ENCODE measurements around the gene PHF11. TPM values are rescaled to one million over a fixed set of nuclear protein-coding genes. Genes with fewer than 3 reads are reported as not detected.

The PHF11 gene
- total and polyA plus RNA-seq, 2 donors (not counting 3 experiments of a cell fraction or from before 2014, with no cell fraction given): 12.9 to 32.4 TPM

DNA sequence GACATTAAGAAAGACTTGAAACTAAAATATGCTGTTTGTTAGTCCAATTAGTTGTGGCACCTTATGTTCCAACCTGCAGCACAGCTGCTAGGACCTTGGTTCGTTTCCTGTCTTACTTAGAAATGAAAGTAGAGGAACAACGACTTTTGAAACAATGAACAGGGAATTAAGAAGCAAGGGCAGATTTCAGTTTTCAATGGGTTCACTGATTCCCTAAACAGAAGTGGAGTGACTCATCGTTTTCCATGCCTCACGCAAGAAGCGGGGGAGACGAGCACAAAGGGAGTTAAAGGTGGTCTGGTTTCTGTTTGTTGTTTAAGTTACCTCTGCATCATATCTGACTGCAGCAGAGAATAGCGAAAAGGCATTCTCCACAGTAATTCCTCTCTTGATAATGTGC lies 44.8 kb downstream of the PHF11 start:
- peak; percentile 81 for DNase-seq (ENCODE audit: low read depth, low spot score)
- peak overlapping the region; percentile 15 for H3K4me2 ChIP-seq (ENCODE audit: insufficient read depth, low read length)
- no peaks in the 10 kb centered on the region for H3K9me3 ChIP-seq (replicated peaks; ENCODE audit: control insufficient read depth, insufficient read depth, low read length)
- POLR2A ChIA-PET: no interaction called here
- no peaks in the 10 kb centered on the region for H4K20me1 ChIP-seq (replicated peaks; ENCODE audit: control insufficient read depth, extremely low read depth, insufficient read depth, low read length)
- peak overlapping the region; percentile 36 for H3K27ac ChIP-seq (ENCODE audit: insufficient read depth, low read depth, low read length)
- H3K9me1 ChIP-seq (replicated peaks; ENCODE audit: control insufficient read depth, extremely low read depth, insufficient read depth, low read length): no peaks in the 10 kb centered on the region
- TF ChIP-seq JUN (IDR thresholded peaks at IDR 0.05; ENCODE audit: borderline replicate concordance, insufficient read depth, insufficient read length, low read depth) (peak; percentile 81), EZH2 (IDR thresholded peaks at IDR 0.05; ENCODE audit: borderline replicate concordance, low read depth, low read length, severe bottlenecking) (no peak), FOS (IDR thresholded peaks at IDR 0.05; ENCODE audit: borderline replicate concordance, insufficient read depth, low read length) (peak; percentile 56)
- H3K4me1 ChIP-seq (ENCODE audit: control insufficient read depth, extremely low read depth, insufficient read depth, low read length): peaks cover 17% of the 10 kb centered on the region
- H2AFZ ChIP-seq (ENCODE audit: low read depth, low read length): peak overlapping the region; percentile 1
- H3K4me3 ChIP-seq (replicated peaks in 1 of 3; ENCODE audit: insufficient read depth in 1 of 3, low read depth in 1 of 3, low read length in 3 of 3): no peak overlapping the region
- dilution Hi-C loops (cut with MboI; ENCODE audit: extremely low pct_ligation_motif_present, low sequenced_read_pairs) (no loop called here), intact Hi-C loops (cut with micrococcal nuclease) (no loop called here)
- H3K36me3 ChIP-seq (ENCODE audit: control insufficient read depth in 2 of 2, extremely low read depth in 1 of 2, insufficient read depth in 2 of 2, low read length in 2 of 2): peaks cover 0 to 6% of the 10 kb centered on the region in 2 experiments
- H3K27me3 ChIP-seq (ENCODE audit: control insufficient read depth in 2 of 2, insufficient read depth in 2 of 2, low read length in 2 of 2): no peaks in the 10 kb centered on the region
- H3K9ac ChIP-seq (replicated peaks; ENCODE audit: extremely low read depth, insufficient read depth, low read length): no peak overlapping the region
- H3K79me2 ChIP-seq (ENCODE audit: control insufficient read depth, insufficient read depth, low read length): no peaks in the 10 kb centered on the region
- BruUV-seq (replicated peaks): no TSS peak
- CTCF ChIA-PET: interaction anchor here (1.2 to 1.4 kb wide), 2 partner anchors 12 to 67 kb away, joined by 4 to 5 read pairs; no protein-coding TSS in a partner anchor
- peak; percentile 76 for FAIRE-seq

DNA sequence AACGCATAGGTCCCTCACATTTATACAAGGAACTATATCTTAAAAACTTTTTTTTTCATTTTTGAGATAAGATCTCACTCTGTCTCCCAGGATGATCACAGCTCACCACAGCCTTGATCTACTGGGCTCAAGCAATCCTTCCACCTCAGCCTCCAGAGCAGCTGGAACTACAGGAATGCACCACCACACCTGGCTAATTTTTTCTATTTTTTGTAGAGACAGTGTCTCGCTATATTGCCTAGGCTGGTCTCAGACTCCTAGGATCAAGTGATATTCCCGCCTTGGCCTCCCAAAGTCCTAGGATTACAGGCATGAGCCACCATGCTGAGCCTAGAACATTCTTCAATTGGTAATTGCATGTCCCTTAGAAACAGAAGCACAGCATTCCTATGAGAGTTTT lies 47.9 kb downstream of the PHF11 start:
- ChIA-PET POLR2A (no interaction called here), CTCF (no interaction called here)
- intact Hi-C loops (cut with micrococcal nuclease) (no loop called here), dilution Hi-C loops (cut with MboI; ENCODE audit: extremely low pct_ligation_motif_present, low sequenced_read_pairs) (no loop called here)
- FAIRE-seq (no peak), DNase-seq (ENCODE audit: low read depth, low spot score) (no peak)
- no peak overlapping the region for H3K27ac ChIP-seq (ENCODE audit: insufficient read depth, low read depth, low read length)
- no peak overlapping the region for H3K4me2 ChIP-seq (ENCODE audit: insufficient read depth, low read length)
- H3K9ac ChIP-seq (replicated peaks; ENCODE audit: extremely low read depth, insufficient read depth, low read length): no peak overlapping the region
- H2AFZ ChIP-seq (ENCODE audit: low read depth, low read length): no peak overlapping the region
- TF ChIP-seq EZH2 (IDR thresholded peaks at IDR 0.05; ENCODE audit: borderline replicate concordance, low read depth, low read length, severe bottlenecking): no peak
- no peak for TF ChIP-seq GATA2 (IDR thresholded peaks at IDR 0.05; ENCODE audit: insufficient read depth, insufficient read length, low read depth, low read length)
- TF ChIP-seq, protein P1, sequence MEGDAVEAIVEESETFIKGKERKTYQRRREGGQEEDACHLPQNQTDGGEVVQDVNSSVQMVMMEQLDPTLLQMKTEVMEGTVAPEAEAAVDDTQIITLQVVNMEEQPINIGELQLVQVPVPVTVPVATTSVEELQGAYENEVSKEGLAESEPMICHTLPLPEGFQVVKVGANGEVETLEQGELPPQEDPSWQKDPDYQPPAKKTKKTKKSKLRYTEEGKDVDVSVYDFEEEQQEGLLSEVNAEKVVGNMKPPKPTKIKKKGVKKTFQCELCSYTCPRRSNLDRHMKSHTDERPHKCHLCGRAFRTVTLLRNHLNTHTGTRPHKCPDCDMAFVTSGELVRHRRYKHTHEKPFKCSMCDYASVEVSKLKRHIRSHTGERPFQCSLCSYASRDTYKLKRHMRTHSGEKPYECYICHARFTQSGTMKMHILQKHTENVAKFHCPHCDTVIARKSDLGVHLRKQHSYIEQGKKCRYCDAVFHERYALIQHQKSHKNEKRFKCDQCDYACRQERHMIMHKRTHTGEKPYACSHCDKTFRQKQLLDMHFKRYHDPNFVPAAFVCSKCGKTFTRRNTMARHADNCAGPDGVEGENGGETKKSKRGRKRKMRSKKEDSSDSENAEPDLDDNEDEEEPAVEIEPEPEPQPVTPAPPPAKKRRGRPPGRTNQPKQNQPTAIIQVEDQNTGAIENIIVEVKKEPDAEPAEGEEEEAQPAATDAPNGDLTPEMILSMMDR (IDR thresholded peaks at IDR 0.05; ENCODE audit: extremely low read depth in 1 of 2, insufficient read depth in 1 of 2, low read depth in 1 of 2, low read length in 2 of 2): no peak
- TF ChIP-seq JUN (IDR thresholded peaks at IDR 0.05; ENCODE audit: borderline replicate concordance, insufficient read depth, insufficient read length, low read depth): no peak
- TF ChIP-seq, protein P2, sequence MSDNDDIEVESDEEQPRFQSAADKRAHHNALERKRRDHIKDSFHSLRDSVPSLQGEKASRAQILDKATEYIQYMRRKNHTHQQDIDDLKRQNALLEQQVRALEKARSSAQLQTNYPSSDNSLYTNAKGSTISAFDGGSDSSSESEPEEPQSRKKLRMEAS (IDR thresholded peaks at IDR 0.05; ENCODE audit: insufficient read depth, insufficient read length): no peak
- no peak for TF ChIP-seq FOS (IDR thresholded peaks at IDR 0.05; ENCODE audit: borderline replicate concordance, insufficient read depth, low read length)
- TF ChIP-seq MYC (IDR thresholded peaks at IDR 0.05; ENCODE audit: low read depth, low read length): no peak
- no peak for TF ChIP-seq POLR2A (IDR thresholded peaks at IDR 0.05; ENCODE audit: low read depth, low read length)
- TF ChIP-seq POLR2AphosphoS5 (IDR thresholded peaks at IDR 0.05; ENCODE audit: insufficient read depth, low read depth, low read length): no peak
- H4K20me1 ChIP-seq (replicated peaks; ENCODE audit: control insufficient read depth, extremely low read depth, insufficient read depth, low read length): no peaks in the 10 kb centered on the region
- no peaks in the 10 kb centered on the region for H3K27me3 ChIP-seq (ENCODE audit: control insufficient read depth in 2 of 2, insufficient read depth in 2 of 2, low read length in 2 of 2)
- no TSS peak for BruUV-seq (replicated peaks)
- H3K4me1 ChIP-seq (ENCODE audit: control insufficient read depth, extremely low read depth, insufficient read depth, low read length): peaks cover 17% of the 10 kb centered on the region
- H3K9me1 ChIP-seq (replicated peaks; ENCODE audit: control insufficient read depth, extremely low read depth, insufficient read depth, low read length): no peaks in the 10 kb centered on the region
- no peaks in the 10 kb centered on the region for H3K9me3 ChIP-seq (replicated peaks; ENCODE audit: control insufficient read depth, insufficient read depth, low read length)
- peaks cover 2 to 8% of the 10 kb centered on the region in 2 experiments for H3K36me3 ChIP-seq (ENCODE audit: control insufficient read depth in 2 of 2, extremely low read depth in 1 of 2, insufficient read depth in 2 of 2, low read length in 2 of 2)
- H3K4me3 ChIP-seq (replicated peaks in 1 of 3; ENCODE audit: insufficient read depth in 1 of 3, low read depth in 1 of 3, low read length in 3 of 3): no peak overlapping the region
- H3K79me2 ChIP-seq (ENCODE audit: control insufficient read depth, insufficient read depth, low read length): no peaks in the 10 kb centered on the region

All from endothelial cell of umbilical vein (primary cell).